ENCODE data around the gene MFSD12. TPM values are rescaled to one million over a fixed set of nuclear protein-coding genes. Genes with fewer than 3 reads are reported as not detected.
"Not testable (repeated sequence)": the region's sequence is repeated elsewhere in the genome, so short reads cannot be mapped to it uniquely, and the experiment has no call there.

MFSD12 gene
- total and polyA plus RNA-seq, 3 experiments from 2014 or later, result 48.9 to 119 (median 114) TPM

DNA sequence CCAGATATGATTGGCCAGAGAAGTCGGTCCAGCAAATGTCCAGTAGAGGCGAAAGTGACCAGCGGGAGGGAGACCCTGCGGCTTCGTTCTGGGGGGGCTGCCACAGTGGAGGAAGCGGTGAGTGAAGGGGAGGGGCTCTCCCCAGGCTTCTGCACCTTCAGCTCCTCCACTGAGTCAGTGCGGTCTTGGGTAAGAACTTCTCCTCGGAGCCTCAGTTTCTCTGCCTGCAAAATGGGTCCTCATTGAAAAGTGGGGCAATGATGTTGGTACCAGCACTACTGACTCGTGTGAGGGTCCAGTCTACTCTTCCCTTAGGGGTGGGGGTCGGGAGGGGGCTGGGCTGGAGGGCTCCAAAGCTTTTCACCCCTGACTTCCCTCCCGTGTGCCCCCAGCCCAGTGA lies 32.1 kb upstream of the MFSD12 start:
- H3K27ac Mint-ChIP-seq, result no peak overlapping the region

GRCh38 chr19:3586707-3587346 lies 29.4 kb upstream of the MFSD12 start:
- POLR2A ChIA-PET, result interaction anchor here (0.6 kb wide), 1 partner anchor 38 kb away, joined by 4 read pairs; no protein-coding TSS in a partner anchor
- Mint-ChIP-seq H3K4me1 (no peaks in the 10 kb centered on the region), H3K36me3 (peaks cover 0 to 1% (median 0%) of the 10 kb centered on the region in 3 donors), H3K9me3 (no peaks in the 10 kb centered on the region), H3K4me3 (peak overlapping the region in 2 of 7 donors; percentile 20 to 23), H3K27ac (no peak overlapping the region), H3K27me3 (no peaks in the 10 kb centered on the region)
- H3K27ac ChIP-seq (ENCODE audit: low read depth, low read length), result no peak overlapping the region
- CTCF ChIA-PET, result interaction anchor here (1.9 to 3.4 kb wide), 3 partner anchors 22 to 41 kb away, joined by 6 to 18 read pairs (median 14); no protein-coding TSS in a partner anchor
- no peak overlapping the region for H3K4me3 ChIP-seq (ENCODE audit: low read length)
- no peaks in the 10 kb centered on the region for H3K4me1 ChIP-seq (ENCODE audit: insufficient read depth, low read length)
- DNase-seq, result no peak
- H3K27me3 ChIP-seq (ENCODE audit: insufficient read depth, low read length, poor library complexity, severe bottlenecking), result peaks cover 3% of the 10 kb centered on the region
- H3K9me3 ChIP-seq (ENCODE audit: low read length), result no peaks in the 10 kb centered on the region
- H3K36me3 ChIP-seq (ENCODE audit: insufficient read depth, low read length), result no peaks in the 10 kb centered on the region

More for the DNA sequence above, 32.1 kb upstream of the MFSD12 start:
- CTCF ChIA-PET, result interaction anchor here (1.2 to 1.7 kb wide), 2 partner anchors 29 to 44 kb away, joined by 3 to 5 read pairs; no protein-coding TSS in a partner anchor
- POLR2A ChIA-PET, result interaction anchor here (0.6 kb wide), 1 partner anchor 34 kb away, joined by 3 read pairs; no protein-coding TSS in a partner anchor
- H3K36me3 ChIP-seq (ENCODE audit: insufficient read depth, low read length), result no peaks in the 10 kb centered on the region
- no peaks in the 10 kb centered on the region for H3K9me3 Mint-ChIP-seq
- peaks cover 3% of the 10 kb centered on the region for H3K27me3 ChIP-seq (ENCODE audit: insufficient read depth, low read length, poor library complexity, severe bottlenecking)
- H3K9me3 ChIP-seq (ENCODE audit: low read length), result no peaks in the 10 kb centered on the region
- no peak overlapping the region for H3K4me3 ChIP-seq (ENCODE audit: low read length)
- no peaks in the 10 kb centered on the region for H3K27me3 Mint-ChIP-seq
- DNase-seq, result no peak
- peaks cover 0 to 1% (median 0%) of the 10 kb centered on the region in 3 donors for H3K36me3 Mint-ChIP-seq
- no peaks in the 10 kb centered on the region for H3K4me1 ChIP-seq (ENCODE audit: insufficient read depth, low read length)
- H3K4me1 Mint-ChIP-seq, result no peaks in the 10 kb centered on the region
- no peak overlapping the region for H3K27ac ChIP-seq (ENCODE audit: low read depth, low read length)
- peak overlapping the region in 1 of 7 donors; percentile 32 for H3K4me3 Mint-ChIP-seq

DNA sequence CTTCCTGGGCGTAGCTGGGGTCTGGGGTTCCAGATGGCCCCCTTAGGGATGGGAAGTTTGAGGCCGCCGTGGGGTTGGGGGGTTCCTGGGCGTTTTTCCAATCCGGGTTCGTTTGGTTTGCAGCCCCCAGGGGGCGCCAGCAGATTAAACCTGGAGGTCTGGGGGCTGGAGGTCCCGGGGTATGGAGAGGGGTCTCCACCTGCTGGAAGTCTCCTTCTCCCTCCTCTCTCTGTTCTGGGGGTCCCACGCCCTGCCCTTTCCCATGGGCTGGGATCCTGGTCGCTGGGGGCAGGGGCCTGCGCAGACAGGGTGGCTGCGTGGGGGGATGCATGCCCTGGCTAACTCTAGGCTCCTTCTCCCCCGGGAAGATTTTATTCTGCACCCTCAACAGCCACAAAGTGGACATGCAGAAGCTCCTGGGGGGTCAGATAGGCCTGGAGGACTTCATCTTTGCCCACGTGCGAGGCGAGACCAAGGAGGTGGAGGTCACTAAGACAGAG lies 28.8 kb upstream of the MFSD12 start:
- H3K36me3 ChIP-seq (ENCODE audit: insufficient read depth, low read length), result no peaks in the 10 kb centered on the region
- H3K27me3 Mint-ChIP-seq, result no peaks in the 10 kb centered on the region
- H3K4me1 Mint-ChIP-seq, result no peaks in the 10 kb centered on the region
- peak overlapping the region in 1 of 8 donors; percentile 43 for H3K27ac Mint-ChIP-seq
- H3K4me3 Mint-ChIP-seq, result peak overlapping the region in 5 of 7 donors; percentile 43 to 78 (median 58)
- no peaks in the 10 kb centered on the region for H3K9me3 ChIP-seq (ENCODE audit: low read length)
- no peak overlapping the region for H3K27ac ChIP-seq (ENCODE audit: low read depth, low read length)
- H3K4me3 ChIP-seq (ENCODE audit: low read length), result peak overlapping the region; percentile 62
- H3K9me3 Mint-ChIP-seq, result no peaks in the 10 kb centered on the region
- CTCF ChIA-PET, result interaction anchor here (1.3 to 3.4 kb wide), 7 partner anchors 10 to 40 kb away, joined by 4 to 18 read pairs (median 6); no protein-coding TSS in a partner anchor
- H3K36me3 Mint-ChIP-seq, result peaks cover 0 to 1% (median 0%) of the 10 kb centered on the region in 3 donors
- DNase-seq, result peak in 2 of 5 donors; percentile 14 to 55
- H3K4me1 ChIP-seq (ENCODE audit: insufficient read depth, low read length), result no peaks in the 10 kb centered on the region
- peaks cover 3% of the 10 kb centered on the region for H3K27me3 ChIP-seq (ENCODE audit: insufficient read depth, low read length, poor library complexity, severe bottlenecking)
- POLR2A ChIA-PET, result interaction anchor here (0.6 to 2.2 kb wide), 2 partner anchors 19 to 37 kb away, joined by 4 to 7 read pairs; no protein-coding TSS in a partner anchor

DNA sequence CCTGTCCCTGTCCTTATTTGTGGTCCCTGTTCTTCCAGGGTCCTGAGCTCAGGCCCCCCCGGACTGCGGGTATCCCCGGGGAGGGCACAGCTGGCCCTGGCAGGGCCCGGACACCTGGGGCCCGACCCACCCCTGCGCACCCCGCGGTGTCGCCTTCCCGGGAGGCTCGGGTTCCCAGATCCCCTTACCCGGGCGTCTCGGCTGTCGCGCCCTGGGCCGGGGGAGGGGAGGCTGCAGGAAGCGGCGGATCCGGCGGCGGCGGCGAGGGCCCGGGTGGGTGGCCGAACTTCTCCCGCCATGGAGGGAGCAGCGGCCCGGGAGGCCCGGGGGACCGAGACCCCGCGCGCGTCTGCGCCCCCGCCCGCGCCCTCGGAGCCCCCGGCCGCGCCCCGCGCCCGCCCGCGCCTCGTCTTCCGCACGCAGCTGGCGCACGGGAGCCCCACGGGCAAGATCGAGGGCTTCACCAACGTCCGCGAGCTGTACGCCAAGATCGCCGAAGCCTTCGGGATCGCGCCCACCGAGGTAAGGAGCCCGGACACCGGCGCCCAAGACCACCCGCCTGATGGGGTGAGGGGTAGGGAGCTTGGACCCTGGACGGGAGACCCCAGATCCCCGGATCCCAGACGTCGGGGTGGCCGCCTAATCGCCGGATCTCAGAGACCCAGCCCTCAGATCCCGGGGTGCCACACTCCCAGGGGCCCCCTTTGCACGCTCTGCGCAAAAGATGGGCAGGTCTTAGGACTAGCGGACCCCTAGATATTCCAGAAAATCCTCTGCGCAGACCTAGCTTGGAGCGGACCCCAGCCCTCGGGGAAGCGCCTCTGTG lies 28.1 kb upstream of the MFSD12 start, which contains the start of gene GIPC3:
GIPC3 (plus strand) TSS at position 178 of the 826 bp plus-strand sequence; CDS start at position 298, 120 bp downstream.
- Histone ChIP-seq H3K27ac (ENCODE audit: low read depth, low read length) (no peak within 1 kb of the TSS), H3K36me3 (ENCODE audit: insufficient read depth, low read length) (no peaks in the 10 kb centered on the region), H3K4me1 (ENCODE audit: insufficient read depth, low read length) (no peaks in the 10 kb centered on the region), H3K27me3 (ENCODE audit: insufficient read depth, low read length, poor library complexity, severe bottlenecking) (peaks cover 3% of the 10 kb centered on the region), H3K9me3 (ENCODE audit: low read length) (no peaks in the 10 kb centered on the region), H3K4me3 (ENCODE audit: low read length) (peak within 1 kb of the TSS; percentile 62)
- CTCF ChIA-PET, result interaction anchor here (0.7 to 3.4 kb wide), 10 partner anchors 10 to 40 kb away, joined by 3 to 18 read pairs (median 5); no protein-coding TSS in a partner anchor
- Mint-ChIP-seq H3K27me3 (no peaks in the 10 kb centered on the region), H3K9me3 (no peaks in the 10 kb centered on the region), H3K4me3 (peak within 1 kb of the TSS in 5 of 7 donors; percentile 43 to 78 (median 58)), H3K27ac (peak within 1 kb of the TSS in 1 of 8 donors; percentile 43), H3K36me3 (peaks cover 0 to 1% (median 0%) of the 10 kb centered on the region in 3 donors), H3K4me1 (no peaks in the 10 kb centered on the region)
- POLR2A ChIA-PET, result interaction anchor here (0.5 to 2.2 kb wide), 4 partner anchors 19 to 288 kb away, joined by 3 to 9 read pairs (median 6); no protein-coding TSS in a partner anchor
- no peak for DNase-seq

GRCh38 chr19:3584036-3584802 lies 26.8 kb upstream of the MFSD12 start:
- H3K36me3 Mint-ChIP-seq; H3K27me3 Mint-ChIP-seq; H3K4me1 Mint-ChIP-seq; H3K36me3 ChIP-seq (ENCODE audit: insufficient read depth, low read length); H3K4me3 ChIP-seq (ENCODE audit: low read length); H3K27me3 ChIP-seq (ENCODE audit: insufficient read depth, low read length, poor library complexity, severe bottlenecking); H3K9me3 ChIP-seq (ENCODE audit: low read length); H3K27ac Mint-ChIP-seq; H3K4me1 ChIP-seq (ENCODE audit: insufficient read depth, low read length); DNase-seq; H3K9me3 Mint-ChIP-seq; H3K27ac ChIP-seq (ENCODE audit: low read depth, low read length): not testable (repeated sequence)
- ChIA-PET POLR2A (interaction anchor here (0.7 to 2.2 kb wide), 2 partner anchors 21 to 39 kb away, joined by 4 to 7 read pairs; no protein-coding TSS in a partner anchor), CTCF (interaction anchor here (1.4 to 3.1 kb wide), 3 partner anchors 20 to 38 kb away, joined by 3 to 18 read pairs (median 4); no protein-coding TSS in a partner anchor)
- H3K4me3 Mint-ChIP-seq, result peak overlapping the region in 2 of 7 donors; percentile 32 to 59

DNA sequence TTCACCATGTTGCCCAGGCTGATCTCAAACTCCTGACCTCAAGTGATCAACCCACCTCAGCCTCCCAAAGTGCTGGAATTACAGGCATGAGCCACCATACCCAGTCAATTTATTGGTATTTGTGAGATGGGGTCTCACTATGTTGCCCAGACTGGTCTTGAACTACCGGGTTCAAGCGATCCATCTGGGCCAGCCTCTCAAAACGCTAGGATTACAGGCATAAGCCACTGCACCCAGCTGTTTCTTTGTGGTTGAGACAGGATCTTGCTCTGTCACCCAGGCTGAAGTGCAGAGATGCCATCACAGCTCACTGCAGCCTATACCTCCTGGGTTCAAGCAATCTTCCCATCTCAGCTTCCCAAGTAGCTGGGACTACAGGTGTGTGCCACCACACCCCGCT lies 24.4 kb upstream of the MFSD12 start:
- CTCF ChIA-PET, result interaction anchor here (0.8 kb wide), 1 partner anchor 42 kb away, joined by 4 read pairs; no protein-coding TSS in a partner anchor
- POLR2A ChIA-PET; H3K36me3 ChIP-seq (ENCODE audit: insufficient read depth, low read length); H3K9me3 ChIP-seq (ENCODE audit: low read length); DNase-seq; H3K27ac ChIP-seq (ENCODE audit: low read depth, low read length); H3K27ac Mint-ChIP-seq; H3K36me3 Mint-ChIP-seq; H3K4me1 Mint-ChIP-seq; H3K4me1 ChIP-seq (ENCODE audit: insufficient read depth, low read length); H3K27me3 ChIP-seq (ENCODE audit: insufficient read depth, low read length, poor library complexity, severe bottlenecking); H3K9me3 Mint-ChIP-seq; H3K4me3 Mint-ChIP-seq; H3K27me3 Mint-ChIP-seq; H3K4me3 ChIP-seq (ENCODE audit: low read length): not testable (repeated sequence)

Data from CD8-positive, alpha-beta memory T cell (primary cell).